Activated B cell treated with CpG ODN at 0.5 μM for 24 hours (primary cell): ENCODE results near the gene LSM6. TPM values are rescaled to one million over a fixed set of nuclear protein-coding genes. Genes with fewer than 3 reads are reported as not detected.

Source experiments
- ATAC-seq: fragments of 200-7000 bp; cut with Tn5 transposase; one replicate; pipeline ENCODE4 v1.10.0; 2021; ENCODE audit warnings: low read depth, mild to moderate bottlenecking, moderate library complexity
- CTCF ChIA-PET: fragments of 350-600 bp; sonication (Branson Sonifier 250); formaldehyde crosslinking; loops from one replicate; lab custom pipeline; 2021; ENCODE audit warnings: antibody characterized with exemption; lab: Charles Lee
- POLR2A ChIA-PET: fragments of 350-600 bp; sonication (Branson Sonifier 250); formaldehyde crosslinking; loops from one replicate; lab custom pipeline; 2021; ENCODE audit warnings: antibody characterized with exemption; lab: Charles Lee
- DNase-seq: peaks from one replicate; pipeline ENCODE4 v3.0.0; 2022
- H3K27ac Mint-ChIP-seq: one replicate; pipeline ENCODE4 v1.8.0; 2020; ENCODE audit warnings: mixed read lengths
- H3K27me3 Mint-ChIP-seq: one replicate; pipeline ENCODE4 v1.8.0; 2021; ENCODE audit warnings: mixed read lengths
- H3K36me3 Mint-ChIP-seq: one replicate; pipeline ENCODE4 v1.8.0; 2021; ENCODE audit warnings: low read depth, mixed read lengths
- H3K4me1 Mint-ChIP-seq: one replicate; pipeline ENCODE4 v1.8.0; 2021; ENCODE audit warnings: mixed read lengths
- H3K4me3 Mint-ChIP-seq: one replicate; pipeline ENCODE4 v1.8.0; 2020; ENCODE audit warnings: mild to moderate bottlenecking, mixed read lengths
- H3K9me3 Mint-ChIP-seq: one replicate; pipeline ENCODE4 v1.8.0; 2020; ENCODE audit warnings: mixed read lengths
- intact Hi-C: fragments of 100-400 bp; cut with micrococcal nuclease; formaldehyde crosslinking; loops from one replicate; pipeline ENCODE4 v1.15.1; 2024
- total RNA-seq: library from RNA; stranded (reverse); gene quantifications from 2 replicates; pipeline ENCODE4 v1.2.3, GENCODE V29; 2022
- TF ChIP-seq, protein P1 (sequence below): fragments of 200-600 bp; IDR thresholded peaks from one replicate; pipeline ENCODE4 v1.8.0; 2022; ENCODE audit warnings: antibody characterized with exemption, mild to moderate bottlenecking

The LSM6 gene
- total RNA-seq, 1 donor from 2014 or later, result 59.7 TPM

DNA sequence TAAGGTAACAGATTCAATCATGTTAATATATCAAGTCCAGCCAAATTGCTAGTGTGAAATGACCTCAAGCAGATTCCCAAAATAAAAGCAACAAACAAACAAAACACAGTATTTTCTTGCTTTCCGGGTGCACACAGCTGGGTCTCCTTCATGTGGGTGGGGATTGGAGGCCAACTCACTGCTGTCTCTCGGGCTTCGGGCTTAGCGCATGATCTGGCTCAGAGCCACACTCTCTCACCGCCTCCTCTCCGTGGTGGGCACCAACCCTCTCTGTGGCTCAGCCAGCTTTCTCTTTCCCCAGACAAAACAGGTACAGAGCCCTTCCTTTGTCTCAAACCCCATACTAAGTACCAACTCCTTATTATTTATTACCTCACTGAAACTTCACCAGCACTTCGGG, 35.9 kb downstream of the LSM6 start:
- Mint-ChIP-seq H3K36me3 (no peaks in the 10 kb centered on the region), H3K27ac (no peak overlapping the region), H3K9me3 (no peaks in the 10 kb centered on the region), H3K27me3 (no peaks in the 10 kb centered on the region), H3K4me1 (no peaks in the 10 kb centered on the region), H3K4me3 (no peak overlapping the region)
- CTCF ChIA-PET, result no interaction called here
- TF ChIP-seq, protein P1, sequence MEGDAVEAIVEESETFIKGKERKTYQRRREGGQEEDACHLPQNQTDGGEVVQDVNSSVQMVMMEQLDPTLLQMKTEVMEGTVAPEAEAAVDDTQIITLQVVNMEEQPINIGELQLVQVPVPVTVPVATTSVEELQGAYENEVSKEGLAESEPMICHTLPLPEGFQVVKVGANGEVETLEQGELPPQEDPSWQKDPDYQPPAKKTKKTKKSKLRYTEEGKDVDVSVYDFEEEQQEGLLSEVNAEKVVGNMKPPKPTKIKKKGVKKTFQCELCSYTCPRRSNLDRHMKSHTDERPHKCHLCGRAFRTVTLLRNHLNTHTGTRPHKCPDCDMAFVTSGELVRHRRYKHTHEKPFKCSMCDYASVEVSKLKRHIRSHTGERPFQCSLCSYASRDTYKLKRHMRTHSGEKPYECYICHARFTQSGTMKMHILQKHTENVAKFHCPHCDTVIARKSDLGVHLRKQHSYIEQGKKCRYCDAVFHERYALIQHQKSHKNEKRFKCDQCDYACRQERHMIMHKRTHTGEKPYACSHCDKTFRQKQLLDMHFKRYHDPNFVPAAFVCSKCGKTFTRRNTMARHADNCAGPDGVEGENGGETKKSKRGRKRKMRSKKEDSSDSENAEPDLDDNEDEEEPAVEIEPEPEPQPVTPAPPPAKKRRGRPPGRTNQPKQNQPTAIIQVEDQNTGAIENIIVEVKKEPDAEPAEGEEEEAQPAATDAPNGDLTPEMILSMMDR, result no peak
- POLR2A ChIA-PET, result no interaction called here
- ATAC-seq, result no peak
- intact Hi-C loops, result no loop called here
- DNase-seq, result no peak

DNA sequence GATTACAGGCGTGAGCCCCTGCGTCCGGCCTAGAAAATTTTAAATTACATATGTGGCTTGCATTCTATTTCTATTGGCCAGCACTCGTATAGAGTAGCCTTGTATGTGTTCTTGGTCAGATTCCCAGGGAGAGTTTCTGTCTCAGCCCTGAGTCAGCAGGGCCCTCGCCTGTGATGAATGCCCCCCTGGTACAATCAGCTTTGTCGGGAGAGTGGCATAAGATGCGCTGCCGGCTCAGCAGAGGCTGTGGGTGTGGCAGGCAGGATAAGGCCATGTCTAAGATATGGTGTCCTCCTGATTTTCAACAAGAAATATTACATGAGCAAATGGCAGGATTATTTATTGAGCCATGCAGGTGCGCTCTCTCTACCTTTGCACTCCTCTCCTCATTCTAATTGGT, 37.3 kb downstream of the LSM6 start:
- CTCF ChIA-PET, result no interaction called here
- DNase-seq (no peak), ATAC-seq (no peak)
- Mint-ChIP-seq H3K27me3 (no peaks in the 10 kb centered on the region), H3K36me3 (no peaks in the 10 kb centered on the region), H3K4me3 (no peak overlapping the region), H3K27ac (no peak overlapping the region), H3K9me3 (no peaks in the 10 kb centered on the region), H3K4me1 (no peaks in the 10 kb centered on the region)
- TF ChIP-seq, protein P1, result no peak
- POLR2A ChIA-PET, result no interaction called here
- intact Hi-C loops, result no loop called here

DNA sequence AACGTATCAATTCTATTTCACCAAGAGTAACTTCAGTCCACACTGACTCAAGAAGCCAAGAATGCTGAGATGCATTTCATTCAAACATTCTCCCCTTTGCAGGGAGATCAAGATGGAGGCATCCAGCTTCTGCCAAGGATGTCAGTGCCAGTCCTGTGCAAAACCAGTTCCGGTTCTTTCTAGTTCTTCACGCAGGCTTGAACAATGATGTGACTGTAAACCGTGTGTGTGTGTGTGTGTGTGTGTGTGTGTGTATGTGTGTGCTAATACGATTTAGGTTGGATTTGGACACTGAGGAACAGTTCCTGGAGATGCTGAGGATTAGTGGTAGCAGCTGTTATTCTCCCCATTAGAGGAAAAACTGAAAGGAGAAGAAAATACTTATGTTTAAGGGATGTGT, 38.7 kb downstream of the LSM6 start, which contains the start of gene REELD1:
REELD1 (plus strand) TSS at position 301 of the 400 bp plus-strand sequence. CDS start 2,415 bp downstream, outside the sequence.
- TF ChIP-seq, protein P1, result no peak
- ChIA-PET POLR2A (no interaction called here), CTCF (no interaction called here)
- Mint-ChIP-seq H3K36me3 (no peaks in the 10 kb centered on the region), H3K27me3 (no peaks in the 10 kb centered on the region), H3K27ac (no peak within 1 kb of the TSS), H3K4me1 (no peaks in the 10 kb centered on the region), H3K9me3 (no peaks in the 10 kb centered on the region), H3K4me3 (no peak within 1 kb of the TSS)
- intact Hi-C loops, result no loop called here
- ATAC-seq (no peak), DNase-seq (no peak)

DNA sequence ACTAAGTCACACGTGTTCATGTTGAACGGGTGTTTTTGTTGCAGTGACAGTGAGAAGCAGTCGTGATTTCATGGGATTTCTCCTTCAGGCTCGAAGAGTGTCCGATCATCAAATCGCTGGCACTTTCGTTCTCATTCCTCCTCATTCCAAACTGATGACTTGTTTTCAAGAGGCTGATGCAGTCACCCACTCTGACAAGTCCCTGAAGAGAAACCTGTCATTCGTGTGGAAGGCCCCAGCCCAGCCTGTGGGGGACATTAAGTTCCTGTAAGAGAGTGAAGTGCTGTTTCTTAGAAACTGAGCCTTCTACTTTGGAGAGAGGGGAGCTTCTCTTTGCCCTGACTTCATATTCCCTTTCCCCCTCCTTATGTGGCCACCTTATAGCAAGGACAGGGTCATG, 46.8 kb downstream of the LSM6 start:
- ChIA-PET CTCF (no interaction called here), POLR2A (no interaction called here)
- Mint-ChIP-seq H3K9me3 (no peaks in the 10 kb centered on the region), H3K4me3 (no peak overlapping the region), H3K36me3 (peaks cover 2% of the 10 kb centered on the region), H3K4me1 (no peaks in the 10 kb centered on the region), H3K27ac (no peak overlapping the region), H3K27me3 (no peaks in the 10 kb centered on the region)
- DNase-seq, result no peak
- no peak for ATAC-seq
- TF ChIP-seq, protein P1, result no peak
- intact Hi-C loops, result no loop called here

DNA sequence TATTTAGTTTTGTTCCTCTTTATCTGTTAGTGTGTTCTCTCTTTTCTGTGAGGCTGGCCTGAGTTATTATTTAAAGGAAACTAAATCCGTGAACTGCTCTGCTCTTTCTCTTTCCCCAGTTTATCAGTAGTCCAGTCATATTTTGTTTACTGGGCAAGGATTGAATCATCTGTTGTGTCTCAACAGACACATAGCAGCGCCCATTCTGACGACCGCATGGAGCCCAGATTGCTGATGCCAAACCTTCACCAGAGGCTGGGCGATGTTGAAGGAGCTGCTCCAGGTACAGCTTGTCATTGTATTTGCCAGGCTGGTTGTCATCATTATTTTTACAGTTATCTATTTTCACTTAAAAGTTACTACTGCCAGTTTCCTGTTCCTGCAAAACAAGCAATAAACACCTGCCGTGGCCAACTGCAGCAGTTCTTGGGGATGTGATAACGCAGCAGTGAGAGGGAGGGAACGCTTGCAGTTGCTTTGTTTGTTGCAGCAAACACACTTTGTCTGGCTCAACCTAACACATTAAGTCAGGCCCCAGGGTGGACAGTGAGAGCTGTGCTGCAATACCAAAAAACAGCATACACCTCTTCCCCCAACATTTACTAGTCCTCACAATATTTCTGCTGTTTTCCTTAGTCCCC, 48.9 kb downstream of the LSM6 start:
- intact Hi-C loops, result no loop called here
- H3K4me3 Mint-ChIP-seq, result no peak overlapping the region
- DNase-seq, result no peak
- no peaks in the 10 kb centered on the region for H3K27me3 Mint-ChIP-seq
- no peak for ATAC-seq
- ChIA-PET POLR2A (no interaction called here), CTCF (no interaction called here)
- TF ChIP-seq, protein P1, result no peak
- H3K9me3 Mint-ChIP-seq, result no peaks in the 10 kb centered on the region
- H3K36me3 Mint-ChIP-seq, result peaks cover 2% of the 10 kb centered on the region
- no peak overlapping the region for H3K27ac Mint-ChIP-seq
- no peaks in the 10 kb centered on the region for H3K4me1 Mint-ChIP-seq
